AG10803 (cell line): ENCODE measurements around the gene HSPD1.

ENCODE experiments used
- DNase-seq: peaks from one replicate; pipeline ENCODE4 v3.0.0; 2010; ENCODE audit warnings: low read depth
- H3K4me3 ChIP-seq: 2 replicates; pipeline ENCODE4 v1.5.1; 2011; ENCODE audit warnings: mild to moderate bottlenecking, low read length, control low read depth
- TF ChIP-seq, protein P1 (sequence below): conservative IDR thresholded peaks from 2 replicates; pipeline ENCODE4 v1.5.1; 2011; ENCODE audit warnings: mild to moderate bottlenecking, low read length, control low read depth, inconsistent platforms

Gene HSPD1

DNA sequence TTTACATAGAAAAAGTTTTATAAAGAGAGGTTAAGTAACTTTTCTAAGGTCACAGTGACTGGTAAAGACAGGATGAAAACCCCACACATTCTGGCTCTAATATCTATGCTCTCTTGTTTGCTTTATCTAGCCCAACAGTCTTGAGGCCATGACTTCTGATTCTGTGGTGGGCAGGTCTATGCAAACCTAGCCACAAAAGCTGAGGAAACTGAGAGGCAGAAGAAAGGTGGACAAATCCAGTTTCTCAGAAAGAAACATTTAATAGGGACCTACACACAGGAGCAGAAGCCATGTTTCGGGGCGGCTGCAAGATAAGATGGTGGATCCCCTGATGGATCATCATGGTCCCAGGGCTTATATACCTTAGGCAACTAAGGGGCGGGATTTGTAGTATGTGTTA is 21.8 kb downstream of the HSPD1 start:
- DNase-seq = no peak
- TF ChIP-seq, protein P1, sequence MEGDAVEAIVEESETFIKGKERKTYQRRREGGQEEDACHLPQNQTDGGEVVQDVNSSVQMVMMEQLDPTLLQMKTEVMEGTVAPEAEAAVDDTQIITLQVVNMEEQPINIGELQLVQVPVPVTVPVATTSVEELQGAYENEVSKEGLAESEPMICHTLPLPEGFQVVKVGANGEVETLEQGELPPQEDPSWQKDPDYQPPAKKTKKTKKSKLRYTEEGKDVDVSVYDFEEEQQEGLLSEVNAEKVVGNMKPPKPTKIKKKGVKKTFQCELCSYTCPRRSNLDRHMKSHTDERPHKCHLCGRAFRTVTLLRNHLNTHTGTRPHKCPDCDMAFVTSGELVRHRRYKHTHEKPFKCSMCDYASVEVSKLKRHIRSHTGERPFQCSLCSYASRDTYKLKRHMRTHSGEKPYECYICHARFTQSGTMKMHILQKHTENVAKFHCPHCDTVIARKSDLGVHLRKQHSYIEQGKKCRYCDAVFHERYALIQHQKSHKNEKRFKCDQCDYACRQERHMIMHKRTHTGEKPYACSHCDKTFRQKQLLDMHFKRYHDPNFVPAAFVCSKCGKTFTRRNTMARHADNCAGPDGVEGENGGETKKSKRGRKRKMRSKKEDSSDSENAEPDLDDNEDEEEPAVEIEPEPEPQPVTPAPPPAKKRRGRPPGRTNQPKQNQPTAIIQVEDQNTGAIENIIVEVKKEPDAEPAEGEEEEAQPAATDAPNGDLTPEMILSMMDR = no peak
- H3K4me3 ChIP-seq = no peak overlapping the region

GRCh38 chr2:197472166-197472565 is 27.5 kb downstream of the HSPD1 start:
- no peak overlapping the region for H3K4me3 ChIP-seq
- TF ChIP-seq, protein P1 = no peak
- DNase-seq = no peak

GRCh38 chr2:197464175-197464574 is 35.5 kb downstream of the HSPD1 start:
- DNase-seq = peak; percentile 23
- TF ChIP-seq, protein P1 = no peak
- H3K4me3 ChIP-seq = no peak overlapping the region

GRCh38 chr2:197461057-197461456 is 38.6 kb downstream of the HSPD1 start:
- DNase-seq = peak; percentile 12
- TF ChIP-seq, protein P1 = no peak
- H3K4me3 ChIP-seq = no peak overlapping the region

- TF ChIP-seq, protein P1 = no peak
- DNase-seq = no peak
- H3K4me3 ChIP-seq = no peak overlapping the region
Measured at GRCh38 chr2:197460649-197461048, 39.0 kb downstream of the HSPD1 start.

DNA sequence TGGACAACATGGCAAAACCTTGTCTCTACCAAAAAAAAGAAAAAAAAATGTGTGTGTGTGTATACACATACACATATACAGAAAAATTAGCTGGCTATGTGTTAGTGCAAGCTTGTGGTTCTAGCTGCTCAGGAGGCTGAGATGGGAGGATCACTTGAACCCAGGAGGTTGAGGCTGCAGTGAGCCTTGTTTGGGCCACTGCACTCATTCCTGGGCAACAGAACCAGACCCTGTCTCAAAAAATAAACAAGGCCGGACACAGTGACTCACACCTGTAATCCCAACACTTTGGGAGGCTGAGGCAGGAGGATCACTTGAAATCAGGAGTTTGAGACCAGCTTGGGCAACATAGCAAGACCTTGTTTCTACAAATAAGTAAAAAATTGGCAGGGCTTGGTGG is 44.2 kb downstream of the HSPD1 start:
- no peak overlapping the region for H3K4me3 ChIP-seq
- no peak for DNase-seq

GRCh38 chr2:197454923-197455322 is 44.7 kb downstream of the HSPD1 start:
- H3K4me3 ChIP-seq = peak overlapping the region; percentile 98
- DNase-seq = no peak
- TF ChIP-seq, protein P1 = no peak

More for the DNA sequence above, 44.2 kb downstream of the HSPD1 start:
- TF ChIP-seq, protein P1 = no peak
